Neuronal stem cell (in vitro differentiated cells): ENCODE measurements around the gene EXOSC5.
A peak's percentile ranks its signal among the peaks of the same experiment; 100 is the strongest.

Experiments used
- DNase-seq: peaks from one replicate; pipeline ENCODE4 v3.0.0-alpha.2; 2013; ENCODE audit warnings: low spot score
- H2AFZ ChIP-seq: one replicate; pipeline ENCODE4 v1.6.1; 2013; ENCODE audit warnings: mild to moderate bottlenecking, low read length, inconsistent platforms
- H2AK5ac ChIP-seq: 2 replicates; pipeline ENCODE4 v1.6.1; 2013; ENCODE audit warnings: low read depth, mild to moderate bottlenecking, inconsistent platforms, low read length, moderate library complexity, mixed read lengths
- H2BK120ac ChIP-seq: 2 replicates; pipeline ENCODE4 v1.6.1; 2013; ENCODE audit warnings: low read depth, mild to moderate bottlenecking, inconsistent platforms, low read length, moderate library complexity, mixed read lengths
- H2BK12ac ChIP-seq: one replicate; pipeline ENCODE4 v1.6.1; 2013; ENCODE audit warnings: low read length, inconsistent platforms
- H2BK15ac ChIP-seq: 2 replicates; pipeline ENCODE4 v1.6.1; 2013; ENCODE audit warnings: mild to moderate bottlenecking, low read length, inconsistent platforms, mixed read lengths
- H2BK5ac ChIP-seq: one replicate; pipeline ENCODE4 v1.6.1; 2013; ENCODE audit warnings: inconsistent platforms, mild to moderate bottlenecking, low read length, moderate library complexity
- H3K14ac ChIP-seq: one replicate; pipeline ENCODE4 v1.6.1; 2013; ENCODE audit warnings: low read length, inconsistent platforms
- H3K18ac ChIP-seq: 2 replicates; pipeline ENCODE4 v1.6.1; 2013; ENCODE audit warnings: low read length, inconsistent platforms
- H3K23ac ChIP-seq: 2 replicates; pipeline ENCODE4 v1.6.1; 2013; ENCODE audit warnings: low read depth, mild to moderate bottlenecking, mixed read lengths, low read length, inconsistent platforms; ENCODE audit not compliant: poor library complexity
- H3K27ac ChIP-seq: replicated peaks from 3 replicates; pipeline ENCODE4 v1.5.1; 2013; ENCODE audit warnings: low read length, inconsistent platforms
- H3K27me3 ChIP-seq, 3 experiments: 2 replicates each; pipeline ENCODE4 v1.6.1; 2013; ENCODE audit warnings: low read length in 3 of 3, mild to moderate bottlenecking in 2 of 3, inconsistent platforms in 1 of 3, low read depth in 1 of 3, mixed read lengths in 1 of 3, moderate library complexity in 1 of 3; ENCODE audit not compliant: control insufficient read depth in 3 of 3, insufficient read depth in 3 of 3
- H3K36me3 ChIP-seq, 2 donors: replicated peaks in 1 of 2; 2 replicates each; pipeline ENCODE4 v1.6.1; 2013; ENCODE audit warnings: low read length in 2 of 2; ENCODE audit not compliant: control insufficient read depth in 2 of 2, insufficient read depth in 2 of 2
- H3K4ac ChIP-seq: 2 replicates; pipeline ENCODE4 v1.6.1; 2013; ENCODE audit warnings: inconsistent platforms, mild to moderate bottlenecking, low read length, moderate library complexity
- H3K4me1 ChIP-seq, 2 donors: 1 replicate in 1 of 2; 2 replicates in 1 of 2; pipeline ENCODE4 v1.6.1; 2013; ENCODE audit warnings: low read length in 2 of 2, low read depth in 1 of 2; ENCODE audit not compliant: control insufficient read depth in 2 of 2, insufficient read depth in 1 of 2
- H3K4me2 ChIP-seq: one replicate; pipeline ENCODE4 v1.6.1; 2013; ENCODE audit warnings: mild to moderate bottlenecking, low read length, inconsistent platforms; ENCODE audit not compliant: insufficient read depth, poor library complexity, severe bottlenecking
- H3K4me3 ChIP-seq, 2 donors: 2 replicates each; pipeline ENCODE4 v1.5.1; 2013; ENCODE audit warnings: low read length in 2 of 2, mild to moderate bottlenecking in 2 of 2, inconsistent platforms in 1 of 2, moderate library complexity in 1 of 2
- H3K79me1 ChIP-seq: one replicate; pipeline ENCODE4 v1.6.1; 2013; ENCODE audit warnings: low read depth, mild to moderate bottlenecking, inconsistent platforms, low read length, moderate library complexity
- H3K9ac ChIP-seq: one replicate; pipeline ENCODE4 v1.6.1; 2013; ENCODE audit warnings: mild to moderate bottlenecking, low read depth, low read length, inconsistent platforms; ENCODE audit not compliant: poor library complexity
- H3K9me3 ChIP-seq, 2 donors: replicated peaks in 1 of 2; 2 replicates each; pipeline versions ENCODE3 to v1.6.1; 2013; ENCODE audit warnings: low read length in 2 of 2, mild to moderate bottlenecking in 2 of 2, inconsistent platforms in 1 of 2, low read depth in 1 of 2, mixed read lengths in 1 of 2, moderate library complexity in 1 of 2; ENCODE audit not compliant: control insufficient read depth in 2 of 2, insufficient read depth in 1 of 2
- H4K8ac ChIP-seq: one replicate; pipeline ENCODE4 v1.6.1; 2013; ENCODE audit warnings: low read depth, mild to moderate bottlenecking, inconsistent platforms, low read length, moderate library complexity
- H4K91ac ChIP-seq: one replicate; pipeline ENCODE4 v1.6.1; 2013; ENCODE audit warnings: low read length, low read depth, mild to moderate bottlenecking, inconsistent platforms; ENCODE audit not compliant: poor library complexity
- WGBS, 2 donors: extraction: QIAGEN DNeasy Blood & Tissue Kit; methylation state at CpG; one replicate each; pipeline ENCODE4 v1.1.7; 2013; ENCODE audit warnings: missing lambda C conversion rate in 2 of 2, mixed read lengths in 1 of 2; ENCODE audit not compliant: insufficient read length in 2 of 2, insufficient replicate concordance in 1 of 2; ENCODE audit errors: extremely low coverage in 2 of 2; 5-methylcytosine and 5-hydroxymethylcytosine counted together

EXOSC5 gene

GRCh38 chr19:41398050-41398418 is 875 bp upstream of the EXOSC5 start:
- H3K18ac ChIP-seq, result no peak overlapping the region
- DNase-seq, result no peak
- no peak overlapping the region for H2BK5ac ChIP-seq
- peak overlapping the region; percentile 75 for H3K9ac ChIP-seq
- peak overlapping the region; percentile 76 to 94 for H3K4me3 ChIP-seq
- no peak overlapping the region for H3K14ac ChIP-seq
- H2AFZ ChIP-seq, result peak overlapping the region; percentile 79
- H3K79me1 ChIP-seq, result no peaks in the 10 kb centered on the region
- H3K4ac ChIP-seq, result no peak overlapping the region
- no peak overlapping the region for H3K23ac ChIP-seq
- peak overlapping the region; percentile 59 for H3K4me2 ChIP-seq
- no peak overlapping the region for H2BK12ac ChIP-seq
- no peak overlapping the region for H4K8ac ChIP-seq
- no peaks in the 10 kb centered on the region for H3K27me3 ChIP-seq
- H2BK15ac ChIP-seq, result no peak overlapping the region
- peaks cover 3 to 5% of the 10 kb centered on the region in 2 donors for H3K4me1 ChIP-seq
- H4K91ac ChIP-seq, result no peak overlapping the region
- H3K36me3 ChIP-seq, result no peaks in the 10 kb centered on the region
- no peak overlapping the region for H2BK120ac ChIP-seq
- no peak overlapping the region for H3K27ac ChIP-seq
- no CpG with 5 or more reads among the region's 5 CpGs for WGBS, 2 donors
- no peak overlapping the region for H2AK5ac ChIP-seq
- no peaks in the 10 kb centered on the region for H3K9me3 ChIP-seq

GRCh38 chr19:41395355-41395754 is 1.8 kb downstream of the EXOSC5 start:
- H2BK120ac ChIP-seq, result no peak overlapping the region
- WGBS, 2 donors, result no CpG with 5 or more reads among the region's 6 CpGs
- peaks cover 4% of the 10 kb centered on the region for H3K79me1 ChIP-seq
- no peaks in the 10 kb centered on the region for H3K27me3 ChIP-seq
- no peaks in the 10 kb centered on the region for H3K9me3 ChIP-seq
- H3K14ac ChIP-seq, result no peak overlapping the region
- H3K4me2 ChIP-seq, result no peak overlapping the region
- H4K91ac ChIP-seq, result no peak overlapping the region
- H3K4ac ChIP-seq, result no peak overlapping the region
- H3K27ac ChIP-seq, result no peak overlapping the region
- H3K36me3 ChIP-seq, result peaks cover 13 to 18% of the 10 kb centered on the region in 2 donors
- no peak overlapping the region for H2BK12ac ChIP-seq
- no peak overlapping the region for H2BK5ac ChIP-seq
- peak overlapping the region; percentile 9 to 29 for H3K4me3 ChIP-seq
- no peak overlapping the region for H4K8ac ChIP-seq
- no peak overlapping the region for H3K23ac ChIP-seq
- H3K4me1 ChIP-seq, result peaks cover 3 to 5% of the 10 kb centered on the region in 2 donors
- no peak overlapping the region for H2AFZ ChIP-seq
- no peak overlapping the region for H3K18ac ChIP-seq
- H3K9ac ChIP-seq, result no peak overlapping the region
- H2BK15ac ChIP-seq, result no peak overlapping the region
- no peak overlapping the region for H2AK5ac ChIP-seq
- DNase-seq, result no peak

- no peak overlapping the region for H3K4ac ChIP-seq
- no peak overlapping the region for H2BK12ac ChIP-seq
- H3K4me1 ChIP-seq, result no peaks in the 10 kb centered on the region
- H2AFZ ChIP-seq, result no peak overlapping the region
- no peak overlapping the region for H2BK120ac ChIP-seq
- no peaks in the 10 kb centered on the region for H3K27me3 ChIP-seq
- no peak overlapping the region for H2AK5ac ChIP-seq
- no peak overlapping the region for H4K8ac ChIP-seq
- no peak overlapping the region for H3K14ac ChIP-seq
- no peak overlapping the region for H3K27ac ChIP-seq
- H3K4me2 ChIP-seq, result no peak overlapping the region
- no peak overlapping the region for H3K18ac ChIP-seq
- H3K4me3 ChIP-seq, result no peak overlapping the region
- H2BK15ac ChIP-seq, result no peak overlapping the region
- no CpG with 5 or more reads among the region's 12 CpGs for WGBS, 2 donors
- H3K36me3 ChIP-seq, result peaks cover 16 to 33% of the 10 kb centered on the region in 2 donors
- H3K79me1 ChIP-seq, result peaks cover 4% of the 10 kb centered on the region
- no peaks in the 10 kb centered on the region for H3K9me3 ChIP-seq
- H3K23ac ChIP-seq, result no peak overlapping the region
- no peak overlapping the region for H2BK5ac ChIP-seq
- no peak overlapping the region for H3K9ac ChIP-seq
- no peak overlapping the region for H4K91ac ChIP-seq
- DNase-seq, result no peak
Measured at GRCh38 chr19:41392775-41393174, 4.4 kb downstream of the EXOSC5 start.

GRCh38 chr19:41391618-41392017 is 5.5 kb downstream of the EXOSC5 start:
- peaks cover 4% of the 10 kb centered on the region for H3K79me1 ChIP-seq
- H4K8ac ChIP-seq, result peak overlapping the region; percentile 92
- no peak overlapping the region for H3K4me2 ChIP-seq

More at GRCh38 chr19:41391618-41392017, 5.5 kb downstream of the EXOSC5 start:
- Histone ChIP-seq H2AFZ (no peak overlapping the region), H4K91ac (no peak overlapping the region), H3K9ac (no peak overlapping the region), H3K9me3 (no peaks in the 10 kb centered on the region), H3K18ac (no peak overlapping the region), H3K23ac (no peak overlapping the region), H3K36me3 (peaks cover 16 to 43% of the 10 kb centered on the region in 2 donors), H2AK5ac (no peak overlapping the region), H3K4me1 (no peaks in the 10 kb centered on the region), H3K14ac (no peak overlapping the region), H2BK15ac (no peak overlapping the region), H3K27ac (no peak overlapping the region), H2BK5ac (no peak overlapping the region), H3K4me3 (no peak overlapping the region), H2BK12ac (no peak overlapping the region), H3K27me3 (no peaks in the 10 kb centered on the region), H2BK120ac (no peak overlapping the region), H3K4ac (no peak overlapping the region)
- no CpG with 5 or more reads among the region's 11 CpGs for WGBS, 2 donors
- DNase-seq, result no peak
